ENCODE measurements around the gene SLIT3. TPM values are rescaled to one million over a fixed set of nuclear protein-coding genes. Genes with fewer than 3 reads are reported as not detected.
A peak's percentile ranks its signal among the peaks of the same experiment; 100 is the strongest.

The SLIT3 gene
- total RNA-seq, 2 experiments from 2014 or later: 5.4 to 7.3 TPM

- Mint-ChIP-seq H3K4me1 (peaks cover 37% of the 10 kb centered on the region), H3K9me3 (ENCODE audit: low read depth) (no peaks in the 10 kb centered on the region), H3K27ac (peak overlapping the region; percentile 38), H3K36me3 (ENCODE audit: low read depth) (no peaks in the 10 kb centered on the region), H3K4me3 (no peak overlapping the region), H3K27me3 (peaks cover 13% of the 10 kb centered on the region)
- ChIA-PET POLR2A (no interaction called here), CTCF (no interaction called here)
- intact Hi-C loops (cut with DNase I, micrococcal nuclease): no loop called here
- DNase-seq (no peak), ATAC-seq (no peak)
These were observed 497.4 kb downstream of the SLIT3 start for GRCh38 chr5:168803541-168803940.

DNA sequence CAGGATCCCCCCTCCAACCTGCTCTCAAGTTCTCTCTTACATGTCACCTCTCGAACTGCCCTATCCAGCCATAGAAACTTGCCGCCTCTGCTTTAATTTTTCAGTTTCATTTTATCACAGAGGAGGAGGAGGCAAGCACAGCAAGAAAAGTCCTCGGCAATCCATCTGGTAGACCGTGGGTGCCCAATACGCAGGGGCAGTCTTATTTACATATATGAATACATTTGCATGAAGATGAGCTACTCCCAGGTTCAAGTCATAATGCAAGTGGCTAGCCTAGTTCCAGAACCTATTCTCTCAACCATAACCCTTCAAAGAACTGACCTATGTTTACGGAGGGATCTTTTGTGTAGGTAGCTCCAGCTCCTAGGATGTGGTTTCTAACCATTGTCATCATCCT lies 498.6 kb downstream of the SLIT3 start:
- H3K4me1 Mint-ChIP-seq: peaks cover 49% of the 10 kb centered on the region
- ChIA-PET CTCF (interaction anchor here (0.6 kb wide), 1 partner anchor 744 kb away, joined by 3 read pairs; no protein-coding TSS in a partner anchor), POLR2A (interaction anchor here (0.6 kb wide), 1 partner anchor 48 kb away, joined by 3 read pairs; no protein-coding TSS in a partner anchor)
- DNase-seq (peak; percentile 68), ATAC-seq (peak; percentile 60)
- intact Hi-C loops (cut with DNase I, micrococcal nuclease): loop anchor here (1.0 kb wide), 3 partner anchors 20 to 35 kb away; no protein-coding TSS in a partner anchor
- peak overlapping the region; percentile 91 for H3K27ac Mint-ChIP-seq
- no peaks in the 10 kb centered on the region for H3K9me3 Mint-ChIP-seq (ENCODE audit: low read depth)
- peaks cover 13% of the 10 kb centered on the region for H3K27me3 Mint-ChIP-seq
- peak overlapping the region; percentile 52 for H3K4me3 Mint-ChIP-seq
- no peaks in the 10 kb centered on the region for H3K36me3 Mint-ChIP-seq (ENCODE audit: low read depth)

- ATAC-seq: peak; percentile 9
- Mint-ChIP-seq H3K4me1 (peaks cover 53% of the 10 kb centered on the region), H3K4me3 (peak overlapping the region; percentile 16), H3K9me3 (ENCODE audit: low read depth) (no peaks in the 10 kb centered on the region), H3K36me3 (ENCODE audit: low read depth) (peaks cover 3% of the 10 kb centered on the region), H3K27me3 (peaks cover 13% of the 10 kb centered on the region), H3K27ac (peak overlapping the region; percentile 75)
- peak; percentile 40 for DNase-seq
- ChIA-PET POLR2A (no interaction called here), CTCF (no interaction called here)
- intact Hi-C loops (cut with DNase I, micrococcal nuclease): loop anchor here in 1 of 2 experiments (2.0 kb wide), 1 partner anchor 553 kb away; no protein-coding TSS in a partner anchor
These were observed 499.4 kb downstream of the SLIT3 start for GRCh38 chr5:168801567-168801966.

DNA sequence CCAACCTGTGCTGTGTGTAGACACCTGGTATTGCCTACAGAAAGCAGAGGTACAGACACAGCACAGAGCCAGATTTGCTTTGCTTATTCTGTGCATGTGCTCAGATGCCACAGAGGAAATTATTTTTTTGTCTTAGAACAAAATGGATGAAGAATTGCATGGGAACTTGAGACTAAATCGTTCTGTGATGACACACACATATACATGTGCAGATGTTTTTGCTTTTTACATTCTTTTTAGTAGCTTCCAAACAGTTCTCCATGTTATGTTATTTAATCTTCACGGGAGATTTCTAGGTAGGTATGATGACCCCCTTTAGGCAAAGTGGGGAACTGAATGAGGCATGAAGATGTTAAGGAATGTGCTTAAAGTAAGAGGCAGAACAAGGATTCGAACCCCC lies 500.2 kb downstream of the SLIT3 start:
- peak overlapping the region; percentile 75 for H3K27ac Mint-ChIP-seq

GRCh38 chr5:168798065-168799023 lies 502.6 kb downstream of the SLIT3 start:
- CTCF ChIA-PET: no interaction called here
- Mint-ChIP-seq H3K4me1 (peaks cover 77% of the 10 kb centered on the region), H3K9me3 (ENCODE audit: low read depth) (no peaks in the 10 kb centered on the region), H3K36me3 (ENCODE audit: low read depth) (peaks cover 3% of the 10 kb centered on the region), H3K27ac (peak overlapping the region; percentile 79), H3K4me3 (no peak overlapping the region), H3K27me3 (peaks cover 4% of the 10 kb centered on the region)
- peak; percentile 40 for ATAC-seq
- DNase-seq: peak; percentile 59
- POLR2A ChIA-PET: interaction anchor here (0.6 kb wide), 1 partner anchor 148 kb away, joined by 3 read pairs; no protein-coding TSS in a partner anchor
- intact Hi-C loops (cut with DNase I, micrococcal nuclease): no loop called here

More for the DNA sequence above, 500.2 kb downstream of the SLIT3 start:
- no peak overlapping the region for H3K4me3 Mint-ChIP-seq
- peaks cover 12% of the 10 kb centered on the region for H3K27me3 Mint-ChIP-seq
- intact Hi-C loops (cut with DNase I, micrococcal nuclease): loop anchor here in 1 of 2 experiments (2.0 kb wide), 1 partner anchor 552 kb away; no protein-coding TSS in a partner anchor
- ChIA-PET CTCF (no interaction called here), POLR2A (no interaction called here)
- DNase-seq (no peak), ATAC-seq (no peak)
- peaks cover 59% of the 10 kb centered on the region for H3K4me1 Mint-ChIP-seq
- no peaks in the 10 kb centered on the region for H3K9me3 Mint-ChIP-seq (ENCODE audit: low read depth)
- peaks cover 3% of the 10 kb centered on the region for H3K36me3 Mint-ChIP-seq (ENCODE audit: low read depth)

DNA sequence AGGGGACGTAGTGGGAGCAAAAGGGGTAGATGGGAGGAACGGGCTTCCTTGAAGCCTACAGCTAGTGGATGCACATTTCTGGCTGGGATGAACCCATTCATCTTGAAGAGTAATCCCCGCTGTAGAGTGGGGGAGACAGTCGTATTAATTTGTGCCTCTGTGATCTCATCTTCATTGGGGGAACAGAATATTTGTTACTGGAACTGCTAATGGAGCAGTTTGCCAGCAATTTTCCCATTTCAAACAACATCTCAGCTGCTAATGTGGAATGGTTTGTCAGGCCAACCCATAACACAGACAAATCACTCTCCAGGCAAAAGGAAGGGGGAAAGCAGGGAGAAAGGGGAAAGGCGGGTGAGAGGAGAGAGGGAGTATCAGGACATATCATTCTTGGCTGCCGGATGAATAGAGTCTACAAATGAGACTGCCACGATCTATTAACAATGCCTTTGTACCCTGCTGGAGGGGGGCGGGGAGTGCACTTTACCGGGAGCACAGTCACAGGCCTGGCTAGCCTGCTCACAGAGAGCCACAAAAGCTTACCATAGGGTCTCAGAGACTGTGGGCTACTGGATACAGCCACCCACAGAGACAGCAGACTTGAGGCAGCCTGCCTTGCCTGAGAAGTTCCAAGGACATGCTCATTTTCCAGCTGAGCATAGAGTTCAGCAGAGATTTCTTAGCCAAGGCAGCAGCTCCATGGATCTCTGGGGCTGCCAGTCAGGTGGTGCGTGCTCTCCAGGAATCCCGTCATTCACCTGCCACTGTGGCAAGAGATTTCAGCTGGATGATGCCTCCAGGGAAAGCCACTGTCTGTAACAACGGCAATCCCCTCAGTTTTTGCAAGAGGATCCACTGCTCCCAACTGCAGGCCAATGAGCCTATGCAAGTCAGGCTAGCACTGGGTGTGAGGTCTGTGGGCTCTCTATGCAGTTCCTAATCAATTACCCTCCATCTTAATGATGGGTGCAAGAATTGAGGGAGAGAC lies 504.1 kb downstream of the SLIT3 start:
- ATAC-seq: no peak
- no peak for DNase-seq
- H3K9me3 Mint-ChIP-seq (ENCODE audit: low read depth): no peaks in the 10 kb centered on the region
- intact Hi-C loops (cut with DNase I, micrococcal nuclease): no loop called here
- H3K4me1 Mint-ChIP-seq: peaks cover 74% of the 10 kb centered on the region
- ChIA-PET POLR2A (no interaction called here), CTCF (interaction anchor here (0.5 to 1.4 kb wide), 3 partner anchors 22 to 89 kb away, joined by 3 to 5 read pairs (median 3); no protein-coding TSS in a partner anchor)
- no peak overlapping the region for H3K4me3 Mint-ChIP-seq
- H3K27ac Mint-ChIP-seq: peak overlapping the region; percentile 79
- H3K36me3 Mint-ChIP-seq (ENCODE audit: low read depth): peaks cover 3% of the 10 kb centered on the region
- H3K27me3 Mint-ChIP-seq: peaks cover 4% of the 10 kb centered on the region

GRCh38 chr5:168796000-168796399 lies 504.9 kb downstream of the SLIT3 start:
- peak overlapping the region; percentile 49 for H3K27ac Mint-ChIP-seq
- H3K36me3 Mint-ChIP-seq (ENCODE audit: low read depth): peaks cover 3% of the 10 kb centered on the region
- H3K27me3 Mint-ChIP-seq: no peaks in the 10 kb centered on the region
- POLR2A ChIA-PET: no interaction called here
- CTCF ChIA-PET: interaction anchor here (0.5 to 1.4 kb wide), 2 partner anchors 41 to 89 kb away, joined by 3 read pairs; no protein-coding TSS in a partner anchor
- no peak overlapping the region for H3K4me3 Mint-ChIP-seq
- DNase-seq (no peak), ATAC-seq (no peak)
- H3K9me3 Mint-ChIP-seq (ENCODE audit: low read depth): no peaks in the 10 kb centered on the region
- H3K4me1 Mint-ChIP-seq: peaks cover 65% of the 10 kb centered on the region
- intact Hi-C loops (cut with DNase I, micrococcal nuclease): loop anchor here in 1 of 2 experiments (2.0 kb wide), 2 partner anchors 41 to 47 kb away; no protein-coding TSS in a partner anchor

GRCh38 chr5:168793841-168794837 lies 506.8 kb downstream of the SLIT3 start:
- intact Hi-C loops (cut with DNase I, micrococcal nuclease): loop anchor here (1.0 to 5.0 kb wide), 5 partner anchors 28 to 58 kb away; no protein-coding TSS in a partner anchor
- Mint-ChIP-seq H3K4me3 (no peak overlapping the region), H3K36me3 (ENCODE audit: low read depth) (peaks cover 3% of the 10 kb centered on the region), H3K4me1 (peaks cover 58% of the 10 kb centered on the region), H3K27me3 (no peaks in the 10 kb centered on the region), H3K9me3 (ENCODE audit: low read depth) (no peaks in the 10 kb centered on the region), H3K27ac (peak overlapping the region; percentile 90)
- POLR2A ChIA-PET: no interaction called here
- DNase-seq (peak; percentile 81), ATAC-seq (peak; percentile 77)
- CTCF ChIA-PET: interaction anchor here (0.6 kb wide), 1 partner anchor 454 kb away, joined by 4 read pairs; no protein-coding TSS in a partner anchor

DNA sequence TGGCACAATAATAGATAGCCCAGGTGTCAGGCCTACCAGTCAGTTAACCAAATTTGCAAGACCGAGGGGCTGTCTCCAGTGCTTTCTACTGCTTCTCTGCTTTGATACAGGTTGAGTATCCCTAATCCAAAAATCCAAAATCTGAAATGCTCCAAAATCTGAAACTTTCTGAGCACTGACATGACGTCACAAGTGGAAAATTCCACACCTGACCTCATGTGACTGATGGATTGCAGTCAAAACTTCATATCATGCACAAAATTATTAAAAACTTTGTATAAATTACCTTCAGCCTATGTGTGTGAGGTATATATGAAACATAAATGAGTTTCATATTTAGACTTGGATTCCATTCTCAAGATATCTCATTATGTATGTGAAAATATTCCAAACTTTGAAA lies 508.3 kb downstream of the SLIT3 start:
- Mint-ChIP-seq H3K27ac (peak overlapping the region; percentile 90), H3K36me3 (ENCODE audit: low read depth) (peaks cover 3% of the 10 kb centered on the region), H3K9me3 (ENCODE audit: low read depth) (no peaks in the 10 kb centered on the region), H3K4me1 (peaks cover 44% of the 10 kb centered on the region), H3K4me3 (no peak overlapping the region), H3K27me3 (no peaks in the 10 kb centered on the region)
- intact Hi-C loops (cut with DNase I, micrococcal nuclease): loop anchor here (5.0 kb wide), 1 partner anchor 60 kb away; no protein-coding TSS in a partner anchor
- ATAC-seq (no peak), DNase-seq (no peak)
- ChIA-PET POLR2A (no interaction called here), CTCF (no interaction called here)

DNA sequence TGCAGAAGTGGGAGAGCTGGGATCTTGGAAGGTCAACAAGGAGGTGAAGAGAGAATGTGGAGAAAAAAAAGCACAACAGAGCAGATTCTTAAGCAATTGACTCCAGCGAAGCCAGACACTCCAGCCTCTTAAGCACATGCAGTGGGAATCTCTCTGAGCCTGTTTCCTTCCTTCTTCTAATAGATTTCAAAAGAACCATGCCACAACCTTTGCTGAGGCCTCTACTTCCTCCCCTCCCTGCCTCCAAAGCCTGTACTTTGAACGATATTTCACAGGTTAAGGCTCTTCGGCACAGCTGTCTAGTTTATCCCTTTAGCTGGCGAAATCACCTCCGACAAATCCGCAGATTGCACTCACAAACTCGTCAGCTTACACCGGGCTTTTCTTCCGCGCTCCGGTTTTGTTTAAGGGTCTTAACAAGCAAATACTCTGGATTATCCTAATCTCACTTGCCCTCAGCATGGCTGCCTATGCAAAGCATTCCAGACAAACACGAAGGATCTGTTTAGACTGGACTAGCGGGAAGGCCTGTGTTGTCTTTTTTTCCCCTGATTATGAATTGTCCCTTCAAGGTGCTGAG lies 510.2 kb downstream of the SLIT3 start:
- intact Hi-C loops (cut with DNase I, micrococcal nuclease): loop anchor here (5.0 kb wide), 1 partner anchor 62 kb away; no protein-coding TSS in a partner anchor
- ChIA-PET CTCF (interaction anchor here (0.5 to 1.2 kb wide), 2 partner anchors 86 to 171 kb away, joined by 3 to 4 read pairs; no protein-coding TSS in a partner anchor), POLR2A (no interaction called here)
- H3K27ac Mint-ChIP-seq: no peak overlapping the region
- ATAC-seq: no peak
- DNase-seq: no peak
- no peaks in the 10 kb centered on the region for H3K36me3 Mint-ChIP-seq (ENCODE audit: low read depth)
- peaks cover 31% of the 10 kb centered on the region for H3K4me1 Mint-ChIP-seq
- H3K27me3 Mint-ChIP-seq: no peaks in the 10 kb centered on the region
- no peaks in the 10 kb centered on the region for H3K9me3 Mint-ChIP-seq (ENCODE audit: low read depth)
- H3K4me3 Mint-ChIP-seq: no peak overlapping the region

Measured in activated CD4-positive, alpha-beta T cell treated with anti-CD3 and anti-CD28 coated beads for 36 hours (primary cell).